Natural killer cell treated with Interleukin-12 subunit alpha and Interleukin-12 subunit beta and Interleukin-15 and Interleukin-18, amount 100 ng/mL, for 72 hours (primary cell): ENCODE measurements around the gene GUCA2B. TPM values are rescaled to one million over a fixed set of nuclear protein-coding genes. Genes with fewer than 3 reads are reported as not detected.
A peak's percentile ranks its signal among the peaks of the same experiment; 100 is the strongest.

Experiments used
- ATAC-seq, 2 donors: fragments of 150-1000 bp; cut with Tn5 transposase in 1 of 2; sonication (Bioruptor Pico), chemical (Tn5 transposase) in 1 of 2; 2 replicates each; pipeline ENCODE4 v1.10.0; 2021
- DNase-seq: peaks from one replicate; pipeline ENCODE4 v3.0.0; 2022; ENCODE audit warnings: low spot score
- H3K27ac Mint-ChIP-seq, 2 donors: 1 replicate in 1 of 2; 2 replicates in 1 of 2; pipeline ENCODE4 v1.8.0; 2022; ENCODE audit warnings: mixed read lengths in 2 of 2, mild to moderate bottlenecking in 1 of 2, moderate library complexity in 1 of 2
- H3K27me3 Mint-ChIP-seq, 2 donors: 1 replicate in 1 of 2; 2 replicates in 1 of 2; pipeline ENCODE4 v1.8.0; 2022; ENCODE audit warnings: mixed read lengths in 2 of 2
- H3K36me3 Mint-ChIP-seq: one replicate; pipeline ENCODE4 v1.8.0; 2022; ENCODE audit warnings: mixed read lengths
- H3K4me1 Mint-ChIP-seq, 2 donors: 1 replicate in 1 of 2; 2 replicates in 1 of 2; pipeline ENCODE4 v1.8.0; 2022; ENCODE audit warnings: low read depth in 2 of 2, mixed read lengths in 2 of 2, mild to moderate bottlenecking in 1 of 2
- H3K4me3 Mint-ChIP-seq: one replicate; pipeline ENCODE4 v1.8.0; 2022; ENCODE audit warnings: mixed read lengths
- H3K9me3 Mint-ChIP-seq: 2 replicates; pipeline ENCODE4 v1.8.0; 2022; ENCODE audit warnings: mixed read lengths
- total RNA-seq, 2 donors: library from RNA; stranded (reverse); gene quantifications; one replicate each; pipeline ENCODE4 v1.2.3, GENCODE V29; 2022

GUCA2B gene
- total RNA-seq, 2 donors from 2014 or later, result not detected

DNA sequence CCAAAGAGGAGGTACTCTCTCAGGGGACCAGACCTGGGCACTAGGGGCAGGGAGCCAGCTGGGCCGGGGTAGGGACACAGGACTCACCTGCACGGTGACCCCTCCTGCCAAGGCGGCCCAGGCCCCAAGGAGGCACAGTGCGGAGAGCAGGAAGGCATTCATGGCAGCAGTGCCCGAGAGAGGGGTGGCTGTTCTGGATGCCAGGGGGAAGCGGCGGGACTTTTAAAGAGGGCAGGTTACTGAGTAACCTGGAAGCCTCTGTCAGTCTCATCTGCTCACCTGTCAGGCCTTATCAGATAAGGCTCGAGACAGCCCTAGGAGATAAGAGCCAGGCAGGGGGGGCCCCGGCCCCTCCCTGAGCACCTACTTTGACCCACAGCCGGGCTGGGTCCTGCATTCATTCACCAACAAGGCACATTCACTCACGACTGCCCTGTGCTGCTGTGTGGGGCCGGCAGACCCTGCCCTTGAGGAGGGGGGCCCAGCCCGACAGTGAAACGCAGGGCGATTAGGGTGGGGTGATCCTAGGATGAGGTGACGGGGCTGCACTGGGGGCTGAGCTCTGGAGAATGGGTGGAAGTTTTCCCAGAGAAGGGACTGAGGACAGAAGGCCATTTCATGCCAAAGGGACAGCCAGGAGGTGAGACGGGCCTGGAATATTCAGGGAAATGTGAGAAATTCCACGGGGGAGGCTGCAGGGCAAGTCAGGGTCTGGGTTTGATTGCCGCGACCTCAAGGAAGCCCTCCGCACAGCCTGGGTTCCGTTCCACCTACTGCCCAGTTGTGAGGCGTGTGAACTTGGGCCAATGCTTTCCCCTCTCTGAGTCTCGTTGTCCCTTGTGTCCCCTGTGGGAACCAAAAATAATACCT, 11.6 kb downstream of the GUCA2B start, which contains the start of gene GUCA2A:
Gene GUCA2A (minus strand): TSS at position 195 of the 870 bp plus-strand sequence. CDS start 33 bp downstream, at position 162.
- Mint-ChIP-seq H3K36me3 (peaks cover 17% of the 10 kb centered on the region), H3K27ac (no peak within 1 kb of the TSS), H3K4me1 (peaks cover 6 to 7% of the 10 kb centered on the region in 2 donors), H3K9me3 (no peaks in the 10 kb centered on the region), H3K4me3 (no peak within 1 kb of the TSS), H3K27me3 (peaks cover 5 to 10% of the 10 kb centered on the region in 2 donors)
- DNase-seq (no peak), ATAC-seq (peak in 1 of 2 donors; percentile 14)

- DNase-seq, result no peak
- Mint-ChIP-seq H3K27ac (no peak overlapping the region), H3K36me3 (peaks cover 12% of the 10 kb centered on the region), H3K27me3 (peaks cover 3 to 4% of the 10 kb centered on the region in 2 donors), H3K4me3 (no peak overlapping the region), H3K9me3 (no peaks in the 10 kb centered on the region), H3K4me1 (peaks cover 6 to 7% of the 10 kb centered on the region in 2 donors)
- ATAC-seq, result no peak
These were observed 12.5 kb downstream of the GUCA2B start for GRCh38 chr1:42165511-42166210.

- DNase-seq (no peak), ATAC-seq (no peak)
- no peaks in the 10 kb centered on the region for H3K9me3 Mint-ChIP-seq
- H3K27me3 Mint-ChIP-seq, result no peaks in the 10 kb centered on the region
- H3K4me1 Mint-ChIP-seq, result peaks cover 0 to 9% of the 10 kb centered on the region in 2 donors
- no peaks in the 10 kb centered on the region for H3K36me3 Mint-ChIP-seq
- H3K27ac Mint-ChIP-seq, result no peak overlapping the region
- H3K4me3 Mint-ChIP-seq, result no peak overlapping the region
These were observed 14.6 kb downstream of the GUCA2B start for GRCh38 chr1:42167611-42168390.

- Mint-ChIP-seq H3K4me3 (no peak overlapping the region), H3K36me3 (no peaks in the 10 kb centered on the region), H3K27me3 (no peaks in the 10 kb centered on the region), H3K27ac (no peak overlapping the region), H3K9me3 (no peaks in the 10 kb centered on the region), H3K4me1 (peaks cover 0 to 9% of the 10 kb centered on the region in 2 donors)
- no peak for ATAC-seq
- DNase-seq, result no peak
These were observed 15.1 kb downstream of the GUCA2B start for GRCh38 chr1:42168391-42168670.

GRCh38 chr1:42168763-42169162, 15.6 kb downstream of the GUCA2B start:
- Mint-ChIP-seq H3K9me3 (no peaks in the 10 kb centered on the region), H3K27ac (no peak overlapping the region), H3K4me1 (peaks cover 0 to 9% of the 10 kb centered on the region in 2 donors), H3K36me3 (no peaks in the 10 kb centered on the region), H3K4me3 (no peak overlapping the region), H3K27me3 (no peaks in the 10 kb centered on the region)
- ATAC-seq, result no peak
- no peak for DNase-seq

DNA sequence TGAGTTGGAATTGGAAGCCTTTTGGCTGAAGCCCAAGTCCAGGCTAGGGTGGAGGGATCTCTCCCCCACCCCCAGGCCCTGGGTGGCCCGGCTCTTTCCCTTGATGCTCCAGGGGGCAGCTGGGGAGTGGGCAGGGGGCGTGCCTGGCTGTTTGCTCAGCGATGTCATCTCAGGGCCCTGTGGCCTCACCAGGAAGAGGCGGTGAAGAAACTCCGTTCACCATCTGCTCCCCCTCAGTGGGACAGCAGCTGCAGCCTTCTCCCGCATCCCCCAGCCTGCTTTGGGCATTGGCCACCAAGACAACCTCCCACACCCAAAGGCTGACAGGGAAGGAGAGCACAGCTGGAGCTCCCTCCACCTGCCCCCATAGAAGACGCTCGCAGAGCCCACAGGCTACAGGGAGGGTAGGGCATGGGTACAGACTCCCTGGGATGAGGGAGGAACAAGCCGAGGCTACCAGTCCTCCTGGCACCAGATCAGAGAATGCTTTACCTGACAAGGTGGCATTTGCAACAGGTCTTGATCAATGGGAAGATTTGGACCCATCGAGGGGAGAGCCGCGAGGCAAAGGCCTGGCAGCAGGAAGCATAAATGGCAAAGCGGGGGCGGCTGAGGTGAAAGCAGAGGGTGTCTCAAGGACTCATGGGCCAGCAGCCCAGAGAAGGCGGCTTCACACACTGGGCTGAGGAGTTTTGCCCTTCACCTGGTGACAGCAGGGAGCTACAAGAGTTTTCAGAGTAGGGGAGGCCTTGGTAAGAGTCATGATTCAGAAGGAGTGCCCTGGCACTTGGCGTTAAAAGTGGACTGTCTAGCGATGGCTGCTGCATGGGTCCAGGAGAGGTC, 17.8 kb downstream of the GUCA2B start:
- Mint-ChIP-seq H3K9me3 (no peaks in the 10 kb centered on the region), H3K4me1 (peaks cover 0 to 13% of the 10 kb centered on the region in 2 donors), H3K27me3 (no peaks in the 10 kb centered on the region), H3K4me3 (no peak overlapping the region), H3K36me3 (no peaks in the 10 kb centered on the region), H3K27ac (peak overlapping the region in 1 of 2 donors; percentile 52)
- DNase-seq (no peak), ATAC-seq (no peak)

- H3K9me3 Mint-ChIP-seq, result no peaks in the 10 kb centered on the region
- H3K4me1 Mint-ChIP-seq, result peaks cover 0 to 15% of the 10 kb centered on the region in 2 donors
- H3K27ac Mint-ChIP-seq, result peak overlapping the region in 1 of 2 donors; percentile 52
- DNase-seq (no peak), ATAC-seq (no peak)
- H3K27me3 Mint-ChIP-seq, result no peaks in the 10 kb centered on the region
- no peaks in the 10 kb centered on the region for H3K36me3 Mint-ChIP-seq
- no peak overlapping the region for H3K4me3 Mint-ChIP-seq
These were observed 18.6 kb downstream of the GUCA2B start for GRCh38 chr1:42171679-42172266.

GRCh38 chr1:42172381-42173133, 19.3 kb downstream of the GUCA2B start:
- ATAC-seq, result no peak
- H3K27ac Mint-ChIP-seq, result peak overlapping the region in 1 of 2 donors; percentile 52
- H3K27me3 Mint-ChIP-seq, result no peaks in the 10 kb centered on the region
- H3K4me3 Mint-ChIP-seq, result no peak overlapping the region
- peaks cover 0 to 17% of the 10 kb centered on the region in 2 donors for H3K4me1 Mint-ChIP-seq
- H3K36me3 Mint-ChIP-seq, result no peaks in the 10 kb centered on the region
- H3K9me3 Mint-ChIP-seq, result no peaks in the 10 kb centered on the region
- DNase-seq, result no peak

DNA sequence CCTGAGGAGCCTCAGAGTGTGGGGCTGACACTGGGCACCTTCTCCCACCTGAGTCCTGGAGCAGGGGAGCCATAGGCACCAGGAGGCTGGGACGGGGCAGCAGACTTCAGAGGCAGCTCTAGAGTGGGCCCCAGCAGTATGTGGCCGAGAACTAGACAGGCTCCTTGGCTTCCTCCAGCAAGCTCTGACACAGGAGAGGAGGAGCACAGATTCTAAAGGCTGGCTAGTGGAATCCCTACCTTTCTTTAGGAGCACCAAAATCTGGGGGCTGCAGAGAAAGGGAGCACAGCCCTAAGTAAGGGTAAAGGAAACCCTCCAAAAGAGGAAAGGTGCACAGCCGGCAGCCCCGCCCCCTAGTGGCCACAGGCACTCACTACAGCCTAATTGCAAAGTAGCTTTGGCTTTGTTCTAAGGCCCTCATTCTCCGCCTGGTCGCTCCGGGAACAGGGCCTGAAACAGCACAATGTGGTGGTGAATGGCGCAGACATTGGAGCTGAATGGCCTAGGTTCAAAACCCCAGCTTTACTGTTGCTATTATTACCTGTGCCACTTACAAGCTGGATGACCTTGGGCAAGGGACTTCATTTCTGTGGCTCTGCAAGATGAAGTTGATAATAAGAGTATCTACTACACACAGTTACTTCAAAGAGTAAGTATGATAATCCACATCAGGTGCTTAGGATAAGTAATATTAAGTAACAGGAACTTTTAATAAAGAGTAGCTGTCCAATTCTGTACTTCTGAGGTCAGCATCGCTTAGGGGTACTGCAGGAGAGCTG, 20.1 kb downstream of the GUCA2B start:
- Mint-ChIP-seq H3K9me3 (no peaks in the 10 kb centered on the region), H3K27me3 (no peaks in the 10 kb centered on the region), H3K4me1 (peaks cover 0 to 19% of the 10 kb centered on the region in 2 donors), H3K4me3 (no peak overlapping the region), H3K27ac (no peak overlapping the region), H3K36me3 (no peaks in the 10 kb centered on the region)
- peak; percentile 84 for DNase-seq
- peak; percentile 62 to 71 for ATAC-seq

DNA sequence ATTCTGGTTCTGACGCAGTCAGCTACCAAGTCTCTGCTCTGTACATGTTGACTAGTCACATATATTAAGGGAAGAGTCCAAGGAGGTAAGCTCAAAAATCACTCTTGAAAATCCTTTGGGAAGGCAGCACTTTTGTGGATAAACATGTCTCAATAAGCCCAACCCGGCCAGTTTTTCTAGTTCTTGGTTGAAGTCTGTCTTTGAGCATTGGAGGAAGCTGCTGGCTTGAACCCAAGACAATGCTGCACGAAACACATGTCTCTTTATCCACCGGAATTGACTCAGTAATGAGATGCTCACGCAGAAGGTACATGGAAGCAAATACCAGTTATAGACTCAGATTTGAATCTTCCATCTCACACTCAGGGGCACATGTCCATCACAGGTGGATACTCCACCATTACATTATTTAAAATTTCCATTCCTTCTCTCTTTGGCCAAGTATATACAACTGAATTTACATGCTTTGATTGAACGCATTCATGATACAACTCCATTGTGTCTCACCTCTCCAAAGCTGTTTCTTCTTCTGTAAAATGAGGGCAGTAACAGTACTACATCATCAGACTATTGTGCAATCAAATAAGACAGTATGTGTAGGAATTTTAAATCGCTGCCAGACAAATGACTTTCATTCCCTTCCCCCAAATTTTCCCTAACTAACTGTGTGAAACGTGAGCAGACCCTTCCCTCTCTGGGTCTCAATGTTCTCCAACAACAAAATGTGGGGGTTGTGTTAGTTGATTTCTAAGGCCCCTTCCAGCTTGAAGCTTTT, 20.9 kb downstream of the GUCA2B start:
- no peak overlapping the region for H3K27ac Mint-ChIP-seq
- no peaks in the 10 kb centered on the region for H3K9me3 Mint-ChIP-seq
- H3K4me1 Mint-ChIP-seq, result peaks cover 0 to 19% of the 10 kb centered on the region in 2 donors
- no peak overlapping the region for H3K4me3 Mint-ChIP-seq
- no peaks in the 10 kb centered on the region for H3K27me3 Mint-ChIP-seq
- no peak for DNase-seq
- no peaks in the 10 kb centered on the region for H3K36me3 Mint-ChIP-seq
- ATAC-seq, result no peak

DNA sequence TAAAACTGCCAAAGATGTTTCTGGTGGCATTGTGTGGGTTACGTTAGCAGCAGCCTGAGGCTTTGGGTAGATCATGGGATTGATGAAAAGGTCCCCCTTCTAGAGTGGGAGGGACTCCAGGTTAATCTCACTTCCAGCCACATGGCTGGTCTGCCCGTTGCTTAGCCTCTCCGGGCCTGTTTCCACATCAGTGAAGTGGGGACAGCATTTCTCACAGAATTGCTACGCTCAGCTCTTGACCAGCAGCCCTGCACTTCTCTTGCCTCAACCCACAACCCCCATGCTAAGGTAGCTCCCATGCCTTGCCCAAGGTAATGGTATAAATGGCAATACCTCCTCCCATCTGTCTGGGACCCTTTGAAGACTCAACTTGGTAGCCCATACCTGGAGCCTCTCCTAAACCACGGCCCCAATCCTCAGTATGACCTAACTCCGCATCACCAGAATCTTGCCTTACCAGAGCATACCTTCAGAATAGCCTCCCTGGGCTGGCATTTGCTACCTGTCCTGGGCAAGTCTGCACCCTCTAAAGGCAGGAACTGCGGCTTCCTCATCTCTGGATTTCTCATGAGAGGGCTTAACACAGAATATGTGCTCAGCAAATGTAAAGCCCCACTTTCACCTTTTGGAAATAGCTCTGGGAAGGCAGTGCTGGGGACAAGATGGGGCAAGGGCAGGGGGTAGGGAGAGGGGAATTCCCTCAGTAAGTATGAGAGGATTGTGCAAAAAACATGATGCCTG, 22.3 kb downstream of the GUCA2B start:
- Mint-ChIP-seq H3K27me3 (no peaks in the 10 kb centered on the region), H3K36me3 (no peaks in the 10 kb centered on the region), H3K27ac (no peak overlapping the region), H3K9me3 (no peaks in the 10 kb centered on the region), H3K4me3 (no peak overlapping the region), H3K4me1 (peaks cover 0 to 19% of the 10 kb centered on the region in 2 donors)
- ATAC-seq (no peak), DNase-seq (no peak)
